GM11168 (cell line): ENCODE data around the gene RTN4R.

Source experiments
- in situ Hi-C: fragments of 300-500 bp; cut with MboI; formaldehyde crosslinking; loops from one replicate; pipeline ENCODE4 v1.12.0; 2022; ENCODE audit warnings: low sequenced_read_pairs; ENCODE audit not compliant: unreplicated experiment

The RTN4R gene

GRCh38 chr22:20261848-20262581 is 6.1 kb downstream of the RTN4R start:
- in situ Hi-C loops = no loop called here

- in situ Hi-C loops = no loop called here
Observed at GRCh38 chr22:20260071-20260765, 7.9 kb downstream of the RTN4R start.

DNA sequence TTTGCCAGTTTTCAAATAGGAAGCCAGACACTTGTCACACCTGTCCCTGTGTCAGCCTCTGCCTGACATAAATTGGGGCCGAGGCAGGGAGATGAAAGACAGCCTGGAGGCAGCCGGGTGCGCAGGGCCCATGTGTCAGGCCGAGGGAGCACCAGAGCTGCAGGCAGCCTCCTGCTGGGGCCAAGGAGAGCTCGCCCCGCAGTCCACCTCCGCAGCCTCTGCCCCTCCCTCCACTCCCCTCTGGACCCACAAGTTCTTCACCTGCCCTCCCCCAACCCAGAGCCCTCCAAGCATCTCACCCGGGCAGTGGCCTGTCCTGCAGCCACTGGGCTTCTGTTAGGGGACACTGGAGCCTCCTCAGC is 8.8 kb downstream of the RTN4R start:
- in situ Hi-C loops = loop anchor here (5.0 kb wide), 1 partner anchor 42 kb away; no protein-coding TSS in a partner anchor

GRCh38 chr22:20258584-20259326 is 9.4 kb downstream of the RTN4R start:
- in situ Hi-C loops = loop anchor here (5.0 kb wide), 1 partner anchor 41 kb away; no protein-coding TSS in a partner anchor

DNA sequence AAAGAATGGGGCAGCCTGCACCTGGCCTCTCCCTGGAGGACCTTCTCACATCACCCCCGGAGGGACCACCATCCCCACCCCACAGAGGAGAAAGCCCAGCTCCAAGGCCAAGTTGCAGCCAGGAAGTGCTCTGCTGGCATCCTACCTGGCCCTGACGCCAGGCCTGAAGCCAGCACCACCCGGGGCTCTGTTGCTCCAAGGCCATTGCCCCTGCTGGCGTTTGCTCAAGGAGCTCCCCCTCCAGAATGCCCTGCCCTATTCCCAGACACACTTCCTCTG is 10.2 kb downstream of the RTN4R start:
- in situ Hi-C loops = loop anchor here (5.0 kb wide), 1 partner anchor 41 kb away; no protein-coding TSS in a partner anchor

DNA sequence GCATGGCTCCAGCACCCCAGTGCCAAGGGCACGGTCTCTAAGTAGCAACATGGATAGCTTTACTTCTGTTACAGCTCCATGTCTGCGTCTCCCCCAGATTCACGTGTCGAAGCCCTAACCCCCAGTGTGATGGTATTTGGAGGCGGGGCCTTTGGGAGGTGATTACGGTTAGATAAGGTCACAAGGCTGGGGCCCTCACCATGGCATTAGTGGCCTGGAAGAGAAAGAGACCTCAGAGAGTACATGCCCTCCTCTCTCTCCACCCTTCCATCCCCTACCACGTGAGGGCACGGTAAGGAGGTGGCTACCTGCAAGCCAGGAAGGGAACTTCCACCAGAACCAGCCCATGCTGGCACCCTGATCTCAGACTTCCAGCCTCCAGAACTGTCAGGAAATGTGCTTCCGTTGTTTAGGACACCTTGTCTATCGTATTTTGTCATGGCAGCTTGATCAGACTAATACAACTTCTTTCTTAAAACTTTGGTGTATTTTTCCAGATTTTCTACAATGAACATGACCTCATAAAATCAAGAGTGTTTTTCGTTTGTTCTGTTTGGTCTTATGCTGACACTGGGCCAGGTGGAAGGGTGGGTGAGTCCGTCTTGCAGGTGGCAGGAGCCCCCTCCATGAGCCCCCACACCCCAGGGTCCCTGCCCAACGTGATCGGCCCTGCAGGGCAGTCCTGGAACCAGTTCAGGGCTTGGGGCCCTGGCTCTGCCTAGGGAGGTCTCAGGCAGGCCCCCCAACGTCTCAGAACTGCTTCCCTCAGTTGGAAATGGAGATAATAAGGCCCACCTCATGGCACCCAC is 10.7 kb downstream of the RTN4R start:
- in situ Hi-C loops = loop anchor here (5.0 kb wide), 1 partner anchor 40 kb away; no protein-coding TSS in a partner anchor

GRCh38 chr22:20256551-20257211 is 11.4 kb downstream of the RTN4R start:
- in situ Hi-C loops = loop anchor here (5.0 kb wide), 1 partner anchor 39 kb away; no protein-coding TSS in a partner anchor

DNA sequence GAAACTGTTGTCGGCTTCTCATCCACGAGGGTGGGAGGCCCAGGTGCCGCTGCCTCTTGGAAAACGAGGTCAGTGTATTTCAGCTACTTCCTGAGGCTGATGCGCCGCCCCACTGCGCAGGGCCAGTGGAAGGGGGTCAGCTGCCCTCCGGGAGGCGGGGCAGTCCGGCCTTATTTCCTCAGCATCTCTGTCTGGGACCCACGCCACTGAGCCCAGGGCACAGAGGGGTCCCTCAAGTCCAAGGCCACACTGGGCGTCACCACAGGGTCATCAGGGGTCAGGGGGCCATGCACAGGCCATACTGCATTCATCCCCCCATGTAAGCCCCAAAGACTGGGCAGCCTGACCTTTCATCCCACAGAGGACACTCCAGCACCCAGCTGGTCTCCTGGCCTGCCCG is 12.1 kb downstream of the RTN4R start:
- in situ Hi-C loops = loop anchor here (5.0 kb wide), 1 partner anchor 39 kb away; no protein-coding TSS in a partner anchor

DNA sequence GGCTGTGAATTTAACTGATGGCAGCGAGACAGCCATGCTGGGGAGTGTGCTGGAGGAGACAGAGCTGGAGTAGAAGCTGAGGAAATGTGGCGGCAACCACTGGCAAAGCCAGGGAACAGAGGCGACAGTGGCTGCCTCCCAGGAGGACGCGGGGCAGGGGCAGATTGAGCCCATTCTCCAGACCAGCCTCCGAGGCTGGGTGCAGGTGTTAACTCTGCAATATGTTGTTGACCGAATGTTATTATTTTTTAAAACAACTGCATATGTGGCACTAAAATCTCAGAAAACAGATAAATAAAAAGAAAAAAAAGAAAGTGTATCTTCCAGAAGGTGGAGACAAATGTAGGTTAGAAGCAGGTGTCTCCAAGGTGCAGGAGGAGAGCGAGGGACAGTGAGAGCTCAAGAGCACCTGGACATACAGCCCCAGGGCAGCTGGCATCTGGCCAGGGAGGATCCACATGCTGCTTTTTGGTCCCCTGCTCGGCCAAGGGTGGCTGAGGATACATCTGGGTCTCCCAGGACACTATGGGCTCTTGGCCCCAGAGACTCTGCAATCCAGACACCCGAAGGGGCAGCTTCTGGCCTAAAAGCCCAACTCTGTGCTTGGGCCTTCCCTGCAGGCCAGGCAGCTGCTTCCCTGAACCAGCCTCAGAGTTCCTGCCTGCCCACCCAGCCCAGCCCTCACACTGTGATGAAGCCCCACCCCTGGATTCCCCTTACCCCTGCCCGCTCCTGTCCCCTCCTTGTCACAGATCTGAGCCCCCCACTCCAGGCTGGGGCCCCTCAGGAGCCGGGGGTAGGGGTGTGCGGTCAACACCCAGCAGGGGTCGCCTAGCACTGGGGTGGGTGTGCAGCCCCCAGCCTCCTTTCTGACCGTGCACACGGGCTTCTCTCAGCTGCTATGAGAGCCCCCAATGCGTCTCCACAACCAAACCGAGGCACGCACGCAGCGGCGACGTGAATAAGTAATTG is 12.9 kb downstream of the RTN4R start:
- in situ Hi-C loops = loop anchor here (5.0 kb wide), 1 partner anchor 38 kb away; no protein-coding TSS in a partner anchor

- in situ Hi-C loops = no loop called here
Observed at GRCh38 chr22:20253161-20253560, 15.0 kb downstream of the RTN4R start.

- in situ Hi-C loops = no loop called here
Observed at GRCh38 chr22:20251981-20252380, 16.1 kb downstream of the RTN4R start.

DNA sequence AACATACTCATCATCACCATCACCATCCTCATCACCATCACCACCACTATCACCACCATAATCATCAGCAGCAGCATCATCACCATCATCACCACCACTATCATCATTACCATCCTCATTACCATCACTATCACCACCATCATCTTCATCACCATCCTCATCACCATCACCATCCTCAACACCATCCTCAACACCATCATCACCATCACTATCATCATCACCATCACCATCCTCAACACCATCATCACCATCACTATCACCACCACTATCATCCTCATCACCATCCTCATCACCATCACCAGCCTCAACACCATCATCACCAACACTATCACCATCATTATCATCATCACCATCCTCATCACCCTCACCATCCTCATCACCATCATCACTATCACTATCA is 16.6 kb downstream of the RTN4R start:
- in situ Hi-C loops = no loop called here

DNA sequence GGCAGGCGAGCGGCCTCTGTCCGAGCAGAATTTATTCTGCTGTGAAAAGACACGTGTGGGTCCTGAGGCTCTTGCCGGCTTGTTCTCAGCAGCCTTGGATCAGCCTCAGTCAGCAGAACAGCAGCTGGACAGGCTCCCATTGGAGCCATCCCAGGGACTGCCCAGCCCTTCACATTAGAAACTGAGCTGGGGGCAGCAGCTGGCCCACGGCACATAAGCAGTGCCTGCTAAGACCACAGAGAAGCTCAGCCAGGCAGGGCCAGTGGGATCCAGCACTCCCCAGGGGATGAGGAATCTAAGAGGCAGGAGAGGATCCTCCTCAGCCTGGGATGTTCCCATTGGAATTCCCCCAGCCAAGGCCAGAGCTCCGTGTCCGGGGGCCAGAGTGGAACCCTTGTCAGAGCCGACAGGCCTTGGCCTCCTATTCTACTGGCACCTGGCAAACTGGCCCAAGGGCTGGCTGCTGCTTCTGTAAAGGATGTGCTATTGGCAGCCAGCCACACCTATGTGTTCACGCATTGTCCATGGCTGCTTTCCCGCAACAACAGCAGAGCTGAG is 18.2 kb downstream of the RTN4R start:
- in situ Hi-C loops = no loop called here

GRCh38 chr22:20248461-20248978 is 19.6 kb downstream of the RTN4R start:
- in situ Hi-C loops = no loop called here

DNA sequence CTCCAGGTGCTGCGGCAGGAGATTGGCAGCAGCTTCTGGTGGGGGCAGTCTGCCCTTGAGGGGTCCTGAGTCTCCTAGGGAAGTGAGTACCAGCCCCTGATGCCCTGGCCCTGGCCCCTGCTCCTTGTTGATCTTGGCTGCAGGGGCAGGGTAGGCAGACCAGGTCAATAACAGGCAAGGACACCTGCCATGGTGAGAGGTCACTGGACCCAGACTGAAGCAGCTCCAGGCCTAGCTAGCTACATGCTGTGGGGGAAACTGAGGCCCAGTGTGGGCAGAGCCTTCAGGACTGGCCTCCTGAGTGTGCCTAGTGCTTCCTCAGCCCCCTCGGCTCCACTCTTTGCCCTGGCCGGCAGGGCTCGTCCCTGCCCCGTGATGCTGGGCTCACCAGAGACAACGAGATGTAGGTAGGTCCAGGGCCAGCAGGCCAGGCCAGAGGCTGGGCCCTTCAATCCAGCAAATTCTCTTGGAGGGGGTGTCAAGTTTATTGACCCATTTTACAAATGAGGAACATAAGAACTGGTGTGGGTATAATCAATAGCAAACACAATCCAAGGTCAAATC is 20.4 kb downstream of the RTN4R start:
- in situ Hi-C loops = no loop called here

DNA sequence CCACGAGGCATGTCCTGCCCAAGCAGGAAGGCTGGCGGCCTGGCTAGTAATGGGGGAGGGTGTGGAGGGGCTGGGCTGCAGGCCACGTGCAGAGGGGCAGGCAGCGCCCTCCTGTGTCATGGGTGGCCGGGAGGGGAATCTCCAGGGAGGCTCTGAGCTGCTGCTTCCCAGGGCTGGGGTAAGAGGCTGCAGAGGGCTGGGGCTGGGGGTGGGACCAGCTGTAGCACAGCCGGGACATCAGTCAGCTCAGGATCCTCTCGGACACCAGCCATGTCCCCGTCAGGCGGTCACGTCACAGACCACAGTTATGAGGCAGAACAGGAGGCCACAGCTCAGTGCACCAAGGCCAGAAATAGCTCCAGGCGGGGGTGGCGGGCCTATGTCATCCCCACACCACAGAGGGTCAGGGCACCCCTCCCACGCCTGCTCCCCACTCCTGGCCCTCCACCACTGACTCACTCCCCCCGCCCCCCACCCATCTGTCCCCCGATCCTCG is 21.1 kb downstream of the RTN4R start:
- in situ Hi-C loops = no loop called here

DNA sequence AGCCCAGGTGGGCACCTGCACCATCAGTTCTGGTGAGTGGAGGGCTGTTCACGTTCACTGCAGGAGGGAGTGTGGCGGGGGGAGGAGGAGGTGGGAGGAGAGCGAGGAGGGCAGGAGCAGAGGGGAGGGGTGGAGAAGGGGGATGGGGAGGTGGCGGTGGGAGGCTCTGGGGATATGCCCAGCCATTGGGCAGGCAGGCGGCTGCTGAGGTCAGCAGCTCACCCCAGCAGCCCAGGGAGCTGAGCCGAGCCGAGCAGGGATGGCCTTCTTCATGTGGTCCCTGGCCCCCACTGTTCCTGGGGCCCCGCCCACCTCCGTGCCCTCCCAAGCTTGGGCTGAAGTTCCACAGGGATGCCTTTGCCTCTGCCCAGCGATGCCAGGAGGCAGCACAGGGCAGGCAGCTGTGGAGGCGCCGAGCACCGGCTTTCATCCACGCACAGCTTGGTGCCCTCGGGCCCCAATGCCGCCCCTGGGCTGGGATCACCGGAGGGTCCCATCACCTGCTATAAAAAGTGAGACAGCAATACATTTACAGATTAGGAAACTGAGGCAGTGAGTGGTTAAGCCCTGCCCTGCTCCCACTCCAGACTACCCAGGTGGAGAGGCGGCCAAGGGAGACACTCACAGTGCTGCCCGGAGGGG is 21.6 kb downstream of the RTN4R start:
- in situ Hi-C loops = no loop called here
